GM18508 (cell line): Measurements from ENCODE around the gene ARL14EPL.

Experiments used
- ATAC-seq: cut with Tn5 transposase; IDR thresholded peaks from one replicate; pipeline ENCODE4 v1.9.1; 2021; ENCODE audit warnings: moderate number of reproducible peaks; ENCODE audit not compliant: insufficient read depth, unreplicated experiment

ARL14EPL gene

GRCh38 chr5:116032094-116032517 lies at the start of gene ARL14EPL:
ARL14EPL (plus strand) TSS chr5:116032472; CDS start chr5:116051466, 18,994 bp downstream.
- ATAC-seq: peak; percentile 47

- ATAC-seq: no peak
Observed at GRCh38 chr5:115983519-115983918, 48.8 kb upstream of the ARL14EPL start.

- no peak for ATAC-seq
Observed at GRCh38 chr5:115985802-115986757, 46.2 kb upstream of the ARL14EPL start.

GRCh38 chr5:115988002-115988401 lies 44.3 kb upstream of the ARL14EPL start:
- ATAC-seq: no peak

GRCh38 chr5:115992848-115993350 lies 39.4 kb upstream of the ARL14EPL start:
- ATAC-seq: no peak

- no peak for ATAC-seq
Observed at GRCh38 chr5:115995351-115995750, 36.9 kb upstream of the ARL14EPL start.

- no peak for ATAC-seq
Observed at GRCh38 chr5:116002116-116002906, 30.0 kb upstream of the ARL14EPL start.

- ATAC-seq: no peak
Observed at GRCh38 chr5:116004248-116004647, 28.0 kb upstream of the ARL14EPL start.

- no peak for ATAC-seq
Observed at GRCh38 chr5:116009806-116010205, 22.5 kb upstream of the ARL14EPL start.

- no peak for ATAC-seq
Observed at GRCh38 chr5:116011046-116011445, 21.2 kb upstream of the ARL14EPL start.

GRCh38 chr5:116013207-116013785 lies 19.0 kb upstream of the ARL14EPL start:
- no peak for ATAC-seq

GRCh38 chr5:116013936-116014335 lies 18.3 kb upstream of the ARL14EPL start:
- ATAC-seq: no peak

- no peak for ATAC-seq
Observed at GRCh38 chr5:116023619-116024018, 8.7 kb upstream of the ARL14EPL start.

GRCh38 chr5:116025866-116026265 lies 6.4 kb upstream of the ARL14EPL start:
- ATAC-seq: no peak

GRCh38 chr5:116032991-116033390 lies 719 bp downstream of the ARL14EPL start:
- no peak for ATAC-seq

GRCh38 chr5:116035123-116035522 lies 2.9 kb downstream of the ARL14EPL start:
- no peak for ATAC-seq

GRCh38 chr5:116037236-116037822 lies 5.1 kb downstream of the ARL14EPL start:
- no peak for ATAC-seq

- ATAC-seq: peak; percentile 56
Observed at GRCh38 chr5:116038817-116039216, 6.5 kb downstream of the ARL14EPL start.

GRCh38 chr5:116042375-116042774 lies 10.1 kb downstream of the ARL14EPL start:
- ATAC-seq: no peak

- ATAC-seq: no peak
Observed at GRCh38 chr5:116044073-116044472, 11.8 kb downstream of the ARL14EPL start.
